HEK293T (cell line): ENCODE data around the gene RRP1.

Experiments
- CTCF ChIA-PET: fragments of 350-600 bp; formaldehyde crosslinking; extraction: SDS; loops from one replicate; lab custom pipeline; 2021; ENCODE audit warnings: antibody characterized with exemption, inconsistent platforms; lab: Yijun Ruan, JAX
- POLR2A ChIA-PET: fragments of 350-600 bp; formaldehyde crosslinking; extraction: SDS; loops from one replicate; lab custom pipeline; 2020; ENCODE audit warnings: antibody characterized with exemption, inconsistent platforms; lab: Yijun Ruan, JAX
- DNase-seq: peaks from one replicate; pipeline ENCODE4 v3.0.0; 2012; ENCODE audit warnings: mixed read lengths; ENCODE audit errors: extremely low spot score
- ARNT ChIP-seq: fragments of 450-650 bp; IDR thresholded peaks from 2 replicates; pipeline ENCODE4 v1.6.1; 2017; ENCODE audit warnings: mild to moderate bottlenecking
- BHLHE40 ChIP-seq: fragments of 450-650 bp; IDR thresholded peaks from 2 replicates; pipeline ENCODE4 v1.6.1; 2016; ENCODE audit warnings: mild to moderate bottlenecking, moderate library complexity, borderline replicate concordance
- CTBP1 ChIP-seq: fragments of 450-650 bp; IDR thresholded peaks from 2 replicates; pipeline ENCODE4 v1.6.1; 2016; ENCODE audit warnings: borderline replicate concordance
- ELF4 ChIP-seq: fragments of 450-650 bp; IDR thresholded peaks from 2 replicates; pipeline ENCODE4 v1.6.1; 2017; ENCODE audit warnings: antibody characterized with exemption
- FOXA1 ChIP-seq: fragments of 450-650 bp; IDR thresholded peaks from 2 replicates; pipeline ENCODE4 v1.6.1; 2016; ENCODE audit warnings: mild to moderate bottlenecking
- FOXK2 ChIP-seq: fragments of 450-650 bp; IDR thresholded peaks from 2 replicates; pipeline ENCODE4 v1.6.1; 2016; ENCODE audit warnings: mild to moderate bottlenecking
- FOXM1 ChIP-seq: fragments of 450-650 bp; IDR thresholded peaks from 2 replicates; pipeline ENCODE4 v1.6.1; 2017; ENCODE audit warnings: mild to moderate bottlenecking, borderline replicate concordance
- HDGF ChIP-seq: fragments of 450-650 bp; IDR thresholded peaks from 2 replicates; pipeline ENCODE4 v1.6.1; 2017; ENCODE audit warnings: antibody characterized with exemption, borderline replicate concordance
- L3MBTL2 ChIP-seq: fragments of 450-650 bp; conservative IDR thresholded peaks from 2 replicates; pipeline ENCODE4 v1.6.1; 2016; ENCODE audit warnings: mild to moderate bottlenecking
- LEF1 ChIP-seq: fragments of 450-650 bp; IDR thresholded peaks from 2 replicates; pipeline ENCODE4 v1.6.1; 2017; ENCODE audit warnings: mild to moderate bottlenecking, borderline replicate concordance
- NFRKB ChIP-seq: fragments of 450-650 bp; IDR thresholded peaks from 2 replicates; pipeline ENCODE4 v1.6.1; 2016; ENCODE audit warnings: mild to moderate bottlenecking, moderate library complexity
- SP1 ChIP-seq: fragments of 450-650 bp; IDR thresholded peaks from 2 replicates; pipeline ENCODE4 v1.6.1; 2017
- SUZ12 ChIP-seq: fragments of 450-650 bp; IDR thresholded peaks from 2 replicates; pipeline ENCODE4 v1.6.1; 2016; ENCODE audit warnings: mild to moderate bottlenecking
- TARDBP ChIP-seq: fragments of 450-650 bp; IDR thresholded peaks from 2 replicates; pipeline ENCODE4 v1.6.1; 2016
- ZNF384 ChIP-seq: fragments of 450-650 bp; IDR thresholded peaks from 2 replicates; pipeline ENCODE4 v1.6.1; 2016
- TF ChIP-seq, protein P1 (sequence below): fragments of 450-650 bp; IDR thresholded peaks from 2 replicates; pipeline ENCODE4 v1.6.1; 2016

Gene RRP1

GRCh38 chr21:43812957-43813655, 23.7 kb downstream of the RRP1 start:
- ChIA-PET CTCF (interaction anchor here (0.6 kb wide), 1 partner anchor 242 kb away, joined by 3 read pairs; no protein-coding TSS in a partner anchor), POLR2A (no interaction called here)
- TF ChIP-seq FOXK2 = no peak
- no peak for TF ChIP-seq BHLHE40
- TF ChIP-seq L3MBTL2 = no peak
- TF ChIP-seq TARDBP = no peak
- TF ChIP-seq FOXA1 = no peak
- TF ChIP-seq, protein P1, sequence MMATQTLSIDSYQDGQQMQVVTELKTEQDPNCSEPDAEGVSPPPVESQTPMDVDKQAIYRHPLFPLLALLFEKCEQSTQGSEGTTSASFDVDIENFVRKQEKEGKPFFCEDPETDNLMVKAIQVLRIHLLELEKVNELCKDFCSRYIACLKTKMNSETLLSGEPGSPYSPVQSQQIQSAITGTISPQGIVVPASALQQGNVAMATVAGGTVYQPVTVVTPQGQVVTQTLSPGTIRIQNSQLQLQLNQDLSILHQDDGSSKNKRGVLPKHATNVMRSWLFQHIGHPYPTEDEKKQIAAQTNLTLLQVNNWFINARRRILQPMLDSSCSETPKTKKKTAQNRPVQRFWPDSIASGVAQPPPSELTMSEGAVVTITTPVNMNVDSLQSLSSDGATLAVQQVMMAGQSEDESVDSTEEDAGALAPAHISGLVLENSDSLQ = no peak
- TF ChIP-seq NFRKB = no peak
- TF ChIP-seq ELF4 = no peak
- no peak for TF ChIP-seq ARNT
- TF ChIP-seq HDGF = no peak
- TF ChIP-seq LEF1 = no peak
- TF ChIP-seq SP1 = no peak
- TF ChIP-seq FOXM1 = no peak
- TF ChIP-seq SUZ12 = no peak
- TF ChIP-seq ZNF384 = no peak
- no peak for TF ChIP-seq CTBP1
- DNase-seq = no peak

DNA sequence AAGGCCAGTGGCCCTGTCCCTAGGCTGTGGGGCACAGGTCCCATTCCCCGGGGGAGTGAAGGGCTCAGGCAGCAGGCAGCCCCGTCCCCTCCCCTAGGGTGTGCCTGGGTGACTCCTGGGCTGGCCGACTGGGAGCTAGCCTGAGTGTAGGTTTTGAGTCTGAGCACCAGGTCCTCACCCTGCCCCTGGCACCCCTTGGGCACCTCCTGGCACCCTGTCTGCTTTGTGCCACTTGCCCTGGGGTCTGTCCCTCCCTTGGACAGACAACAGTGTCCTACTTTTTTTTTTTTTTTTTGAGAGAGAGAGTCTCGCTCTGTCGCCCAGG, 24.2 kb downstream of the RRP1 start:
- ChIA-PET CTCF (no interaction called here), POLR2A (no interaction called here)
- TF ChIP-seq FOXM1 = no peak
- TF ChIP-seq CTBP1 = no peak
- TF ChIP-seq, protein P1 = no peak
- no peak for TF ChIP-seq HDGF
- DNase-seq = no peak

DNA sequence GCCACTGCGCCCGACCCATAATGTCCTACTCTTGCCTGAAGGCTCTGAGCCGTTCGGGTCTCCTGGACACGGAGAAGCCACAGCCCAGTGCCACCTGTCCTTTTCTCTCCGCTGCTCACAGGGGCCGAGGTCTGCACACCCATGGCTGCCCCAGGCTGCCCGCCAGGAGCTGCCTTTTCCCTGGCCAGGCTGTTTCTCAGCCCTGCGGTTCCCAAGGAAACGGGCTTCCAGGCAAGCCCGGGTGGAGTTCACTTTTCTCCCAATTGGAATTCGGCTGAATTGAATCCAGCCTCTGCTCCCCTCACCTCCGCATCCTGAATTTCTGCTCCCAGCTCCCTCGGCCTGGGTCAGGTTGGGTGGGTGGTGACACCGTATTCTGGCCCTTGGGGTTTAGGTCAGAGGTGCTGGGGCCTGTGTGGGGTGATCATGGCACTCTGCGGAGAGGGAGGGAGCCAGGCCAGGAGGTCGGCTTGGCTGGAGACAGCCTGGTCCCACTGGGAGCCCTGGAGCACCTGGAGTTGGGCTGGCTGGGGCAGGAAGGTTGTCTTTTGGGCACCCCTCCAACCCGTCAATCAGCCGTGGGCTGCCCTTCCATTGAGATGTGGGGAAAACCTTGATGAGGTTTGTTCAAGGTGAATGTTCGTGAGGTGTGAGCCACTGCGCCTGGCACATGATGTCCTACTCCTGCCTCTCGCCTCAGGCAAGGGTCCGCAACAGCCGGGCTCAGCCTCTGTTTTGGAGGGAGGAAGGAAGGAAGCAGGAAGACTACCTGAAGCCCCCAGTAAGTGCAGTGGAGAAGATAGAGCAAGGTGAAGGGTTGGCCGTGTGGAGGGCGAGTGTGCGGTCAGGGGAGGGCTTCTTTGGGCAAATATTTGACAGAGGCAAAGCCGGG, 25.1 kb downstream of the RRP1 start:
- ChIA-PET CTCF (no interaction called here), POLR2A (no interaction called here)
- DNase-seq = no peak
- TF ChIP-seq, protein P1 = no peak

GRCh38 chr21:43815107-43815613, 25.8 kb downstream of the RRP1 start:
- TF ChIP-seq LEF1 (no peak), ARNT (no peak), BHLHE40 (no peak), SUZ12 (no peak), SP1 (no peak), TARDBP (no peak), FOXK2 (no peak), CTBP1 (no peak), FOXA1 (no peak), FOXM1 (no peak)
- no peak for DNase-seq
- ChIA-PET POLR2A (no interaction called here), CTCF (no interaction called here)

- ChIA-PET CTCF (interaction anchor here (0.8 kb wide), 1 partner anchor 123 kb away, joined by 3 read pairs; no protein-coding TSS in a partner anchor), POLR2A (no interaction called here)
- DNase-seq = no peak
- TF ChIP-seq ZNF384 = no peak
- TF ChIP-seq FOXM1 = no peak
- no peak for TF ChIP-seq FOXK2
- no peak for TF ChIP-seq NFRKB
- no peak for TF ChIP-seq SP1
- TF ChIP-seq TARDBP = no peak
- TF ChIP-seq ELF4 = no peak
- TF ChIP-seq LEF1 = no peak
- no peak for TF ChIP-seq SUZ12
Observed at GRCh38 chr21:43815991-43816390, 26.6 kb downstream of the RRP1 start.

GRCh38 chr21:43816611-43817071, 27.3 kb downstream of the RRP1 start:
- ChIA-PET CTCF (interaction anchor here (0.8 kb wide), 1 partner anchor 122 kb away, joined by 3 read pairs; no protein-coding TSS in a partner anchor), POLR2A (no interaction called here)
- TF ChIP-seq FOXA1 = no peak
- no peak for TF ChIP-seq ELF4
- DNase-seq = no peak
